HG03159 (cell line): ENCODE measurements around the gene IFIH1.
A peak's percentile ranks its signal among the peaks of the same experiment; 100 is the strongest.

ENCODE experiments used
- ATAC-seq: cut with Tn5 transposase; IDR thresholded peaks from one replicate; pipeline ENCODE4 v1.9.1; 2021; ENCODE audit warnings: mild to moderate bottlenecking, moderate library complexity; ENCODE audit not compliant: unreplicated experiment

IFIH1 gene

GRCh38 chr2:162258686-162259085, 59.8 kb downstream of the IFIH1 start:
- ATAC-seq: no peak

- no peak for ATAC-seq
Measured at GRCh38 chr2:162258169-162258568, 60.3 kb downstream of the IFIH1 start.

DNA sequence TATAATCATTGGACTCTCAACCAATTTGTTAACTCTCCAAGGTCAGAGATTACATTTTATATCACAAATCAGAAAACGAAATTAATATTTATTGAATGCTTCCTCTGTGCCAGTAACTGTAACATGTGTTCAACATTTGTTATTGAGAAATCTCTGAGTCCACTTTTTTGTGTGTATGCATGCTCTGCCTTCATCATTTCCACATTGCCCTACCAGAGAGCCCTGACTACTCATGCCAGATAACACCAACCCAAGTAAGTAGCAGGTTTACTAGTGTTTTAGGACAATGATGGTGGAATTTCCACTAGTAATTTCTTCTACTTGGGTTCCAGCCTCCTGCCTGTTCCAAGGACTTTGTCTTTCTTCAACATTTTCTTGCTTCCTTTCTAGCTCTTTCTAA, 61.1 kb downstream of the IFIH1 start:
- ATAC-seq: no peak

DNA sequence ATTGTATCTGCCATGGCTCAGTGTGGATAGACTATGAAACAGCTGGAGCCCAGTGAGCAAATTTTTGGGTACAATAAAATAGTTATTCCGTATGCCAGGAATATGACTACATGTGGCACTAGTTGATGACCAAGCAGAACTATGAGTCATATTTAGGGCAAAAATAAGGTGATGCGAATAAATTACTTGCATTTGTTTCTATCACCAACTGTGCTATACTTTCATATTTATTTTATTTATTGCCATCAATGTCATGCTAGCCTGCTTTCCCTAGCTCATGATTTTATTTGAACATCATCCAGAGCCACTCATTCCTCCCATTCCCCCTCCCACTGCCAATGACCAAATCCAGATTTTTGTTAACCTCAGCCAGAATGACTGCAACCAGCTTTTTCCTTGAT, 61.9 kb downstream of the IFIH1 start:
- ATAC-seq: no peak

DNA sequence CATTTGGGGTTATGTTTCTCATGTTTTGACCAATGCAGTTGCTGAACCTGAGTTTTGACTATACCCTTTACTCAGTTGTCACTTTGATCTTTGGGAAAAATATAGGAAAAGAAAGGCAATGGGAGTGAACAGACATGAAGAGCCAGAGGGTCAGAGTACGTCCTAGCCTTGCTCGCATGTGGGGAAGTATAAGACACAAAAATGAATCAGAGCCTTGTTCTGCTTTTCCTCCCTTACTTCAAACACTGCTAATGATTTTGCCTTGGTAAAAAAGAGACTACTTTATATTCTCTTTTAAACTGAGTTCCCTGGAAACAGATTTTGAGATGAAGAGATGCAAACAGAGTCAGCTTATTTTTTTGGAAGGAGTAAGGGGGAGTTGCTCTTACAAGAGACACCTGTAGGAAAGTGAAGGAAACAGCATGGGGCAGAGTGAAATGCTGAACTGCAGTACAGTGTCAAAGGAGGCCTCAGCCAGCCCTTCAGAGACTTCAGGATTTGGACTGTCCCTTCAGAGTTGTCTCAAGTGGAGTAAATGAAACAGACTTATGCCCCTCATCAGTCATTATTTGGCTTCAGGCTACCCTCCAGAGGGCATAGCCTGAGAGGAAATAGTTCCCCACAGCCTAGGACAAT, 64.1 kb downstream of the IFIH1 start:
- ATAC-seq: no peak

GRCh38 chr2:162253435-162253834, 65.0 kb downstream of the IFIH1 start:
- no peak for ATAC-seq

GRCh38 chr2:162252153-162252552, 66.3 kb downstream of the IFIH1 start:
- ATAC-seq: no peak

GRCh38 chr2:162245781-162246180, 72.7 kb downstream of the IFIH1 start:
- ATAC-seq: no peak

- no peak for ATAC-seq
Measured at GRCh38 chr2:162245061-162245460, 73.4 kb downstream of the IFIH1 start.

DNA sequence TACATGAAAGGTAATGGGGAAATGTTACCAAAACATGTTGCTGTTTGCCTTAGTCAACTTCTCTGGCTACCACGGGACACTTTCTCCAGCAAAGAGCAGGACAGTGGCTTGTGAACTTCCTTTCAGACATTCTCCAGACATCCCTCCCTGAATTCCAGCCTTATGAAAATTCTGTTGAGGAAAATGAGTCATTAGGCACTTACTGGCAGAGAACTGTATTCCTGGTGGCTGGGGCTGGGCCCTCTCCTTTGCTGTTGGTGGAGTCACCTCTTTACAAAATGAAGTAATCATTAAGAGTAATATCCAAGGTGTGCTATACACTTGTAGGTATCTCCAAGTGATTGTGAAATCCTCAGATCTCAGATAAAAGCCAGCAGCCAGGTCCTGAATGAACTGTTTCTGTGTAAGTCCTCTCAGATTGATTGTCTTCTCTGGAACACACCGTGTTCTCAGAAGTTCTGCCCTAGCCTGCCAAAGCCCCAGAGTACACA, 73.9 kb downstream of the IFIH1 start:
- no peak for ATAC-seq

- ATAC-seq: no peak
Measured at GRCh38 chr2:162243715-162244114, 74.8 kb downstream of the IFIH1 start.

GRCh38 chr2:162243294-162243693, 75.2 kb downstream of the IFIH1 start, which contains the start of gene FAP:
Gene FAP, minus strand, starts transcription at chr2:162243445. Its CDS starts 118 bp downstream, at chr2:162243327.
- ATAC-seq: no peak

- no peak for ATAC-seq
Measured at GRCh38 chr2:162242586-162243280, 75.8 kb downstream of the IFIH1 start.

- ATAC-seq: no peak
Measured at GRCh38 chr2:162241571-162241970, 76.9 kb downstream of the IFIH1 start.

GRCh38 chr2:162234620-162235462, 83.6 kb downstream of the IFIH1 start:
- ATAC-seq: no peak

DNA sequence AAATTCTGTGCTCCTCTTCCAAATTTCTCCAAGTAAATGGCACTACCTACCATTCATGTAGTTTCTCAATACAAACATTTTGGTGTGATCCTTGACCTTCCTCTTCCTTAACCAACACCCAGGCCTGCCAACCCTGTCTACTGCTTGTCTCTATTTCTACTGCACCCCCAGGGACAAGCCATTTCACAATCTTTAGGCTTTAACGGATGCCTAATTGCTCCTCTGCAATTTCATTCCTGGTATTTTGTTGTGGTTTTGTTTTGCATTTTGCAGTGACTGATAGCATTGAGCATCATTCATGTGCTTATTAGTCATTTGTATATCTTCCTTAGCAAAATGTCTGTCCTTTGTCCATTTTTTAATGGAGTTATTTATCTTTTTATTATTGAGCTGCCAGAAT, 85.3 kb downstream of the IFIH1 start:
- no peak for ATAC-seq

DNA sequence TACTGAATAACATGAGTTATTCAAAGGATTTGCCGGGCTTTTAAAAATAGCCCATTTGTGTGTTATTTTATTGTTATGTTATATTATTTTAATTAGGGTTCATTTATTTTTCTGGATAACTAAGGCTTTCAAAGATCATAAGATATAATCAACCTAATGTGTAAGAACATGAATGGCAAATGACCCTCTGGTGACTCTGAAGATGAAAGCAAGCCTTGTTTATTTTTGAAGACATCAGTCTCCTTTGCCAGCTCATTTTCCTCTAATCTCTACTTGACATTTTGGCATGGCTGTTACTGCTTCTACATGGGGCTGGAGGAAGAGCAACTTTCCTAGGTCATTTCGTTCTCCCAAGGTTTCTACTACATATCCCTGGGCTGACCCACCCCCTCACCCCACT, 85.8 kb downstream of the IFIH1 start:
- ATAC-seq: no peak

- ATAC-seq: no peak
Measured at GRCh38 chr2:162232027-162232426, 86.5 kb downstream of the IFIH1 start.

DNA sequence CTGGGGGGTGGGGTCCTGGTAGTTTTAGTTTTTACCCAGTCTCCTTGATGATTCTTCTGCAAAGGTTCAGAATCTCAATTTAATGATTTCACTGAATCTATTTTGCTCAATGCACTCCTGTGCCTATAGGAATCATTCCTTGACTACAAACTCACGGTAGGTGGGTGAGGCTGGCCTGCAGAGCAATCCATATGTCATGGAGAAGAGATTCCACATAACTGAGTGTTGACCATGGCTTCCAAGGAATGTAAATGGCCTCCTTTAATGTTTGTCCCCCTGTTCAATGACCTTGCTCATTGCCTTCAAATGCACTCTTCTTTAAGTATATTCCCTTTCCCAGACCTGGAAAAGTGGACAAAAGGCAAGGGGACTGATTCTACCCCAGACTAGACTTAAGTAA, 87.7 kb downstream of the IFIH1 start:
- no peak for ATAC-seq

DNA sequence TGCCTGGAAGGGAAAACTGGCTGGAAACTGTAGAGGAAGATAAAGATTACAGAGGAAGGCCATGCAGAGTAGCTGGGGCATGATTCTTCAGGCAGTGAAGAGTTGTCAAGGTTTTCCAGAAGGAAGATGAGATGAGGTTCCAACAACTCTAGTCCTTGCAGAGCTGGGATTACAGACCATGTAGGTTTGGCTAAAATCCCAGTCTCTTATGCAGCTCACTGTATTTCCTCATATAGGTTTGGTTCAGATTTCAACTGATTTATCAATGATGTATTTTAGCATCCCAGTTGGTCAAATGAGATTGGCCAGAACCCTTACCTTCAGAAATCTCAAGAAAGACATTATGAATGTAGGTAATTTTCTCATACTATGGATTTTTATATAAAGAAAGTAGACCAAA, 91.6 kb downstream of the IFIH1 start:
- no peak for ATAC-seq

DNA sequence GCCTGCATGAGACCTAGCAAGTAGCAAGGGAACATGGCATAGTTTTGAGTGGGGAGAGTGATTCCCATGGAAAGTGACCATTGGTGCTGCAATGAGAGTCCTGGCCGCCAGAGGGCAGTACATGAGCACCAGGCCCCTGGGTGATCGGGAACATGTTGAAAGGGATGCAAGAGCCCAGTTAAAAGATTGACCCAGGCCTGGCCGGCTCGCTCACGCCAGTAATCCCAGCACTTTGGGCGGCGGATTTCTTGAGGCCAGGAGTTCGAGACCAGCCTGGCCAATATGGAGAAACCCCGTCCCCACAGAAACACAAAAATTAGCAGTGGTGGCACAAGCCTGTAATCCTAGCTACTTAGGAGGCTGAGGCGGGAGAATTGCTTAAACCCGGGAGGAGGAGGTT, 97.4 kb downstream of the IFIH1 start:
- ATAC-seq: peak; percentile 95

GRCh38 chr2:162220368-162220767, 98.1 kb downstream of the IFIH1 start:
- ATAC-seq: no peak
